Neutrophil (primary cell): ENCODE measurements around the gene HMCN1.
"Not testable (repeated sequence)": the region's sequence is repeated elsewhere in the genome, so short reads cannot be mapped to it uniquely, and the experiment has no call there.

Experiments used
- H3K27ac ChIP-seq: fragments of 200-600 bp; sonication (generic); 2 replicates; pipeline ENCODE4 v1.5.1; 2016; ENCODE audit warnings: mild to moderate bottlenecking, moderate library complexity
- H3K27me3 ChIP-seq: fragments of 200-600 bp; sonication (generic); 2 replicates; pipeline ENCODE4 v1.6.0; 2016; ENCODE audit warnings: mild to moderate bottlenecking
- H3K36me3 ChIP-seq: fragments of 200-600 bp; sonication (generic); 2 replicates; pipeline ENCODE4 v1.5.1; 2017
- H3K4me1 ChIP-seq, 2 experiments: fragments of 200-600 bp in 1 of 2; sonication (generic) in 1 of 2; 1 replicate in 1 of 2; 2 replicates in 1 of 2; pipeline versions ENCODE4 v1.5.1 to v1.6.1; 2013 to 2016; ENCODE audit warnings: low read depth in 1 of 2, low read length in 1 of 2, mild to moderate bottlenecking in 1 of 2, moderate library complexity in 1 of 2; ENCODE audit not compliant: control insufficient read depth in 1 of 2, insufficient read depth in 1 of 2
- H3K4me3 ChIP-seq, 2 experiments: fragments of 200-600 bp in 1 of 2; sonication (generic) in 1 of 2; 1 replicate in 1 of 2; 2 replicates in 1 of 2; pipeline ENCODE4 v1.5.1; 2013 to 2016; ENCODE audit warnings: low read depth in 1 of 2, low read length in 1 of 2, mild to moderate bottlenecking in 1 of 2, moderate library complexity in 1 of 2
- H3K9me3 ChIP-seq: fragments of 200-600 bp; sonication (generic); 2 replicates; pipeline ENCODE4 v1.5.1; 2016
- TF ChIP-seq, protein P1 (sequence below): fragments of 200-600 bp; sonication (generic); IDR thresholded peaks from 2 replicates; pipeline ENCODE4 v1.5.1; 2016; ENCODE audit warnings: antibody characterized with exemption

HMCN1 gene

DNA sequence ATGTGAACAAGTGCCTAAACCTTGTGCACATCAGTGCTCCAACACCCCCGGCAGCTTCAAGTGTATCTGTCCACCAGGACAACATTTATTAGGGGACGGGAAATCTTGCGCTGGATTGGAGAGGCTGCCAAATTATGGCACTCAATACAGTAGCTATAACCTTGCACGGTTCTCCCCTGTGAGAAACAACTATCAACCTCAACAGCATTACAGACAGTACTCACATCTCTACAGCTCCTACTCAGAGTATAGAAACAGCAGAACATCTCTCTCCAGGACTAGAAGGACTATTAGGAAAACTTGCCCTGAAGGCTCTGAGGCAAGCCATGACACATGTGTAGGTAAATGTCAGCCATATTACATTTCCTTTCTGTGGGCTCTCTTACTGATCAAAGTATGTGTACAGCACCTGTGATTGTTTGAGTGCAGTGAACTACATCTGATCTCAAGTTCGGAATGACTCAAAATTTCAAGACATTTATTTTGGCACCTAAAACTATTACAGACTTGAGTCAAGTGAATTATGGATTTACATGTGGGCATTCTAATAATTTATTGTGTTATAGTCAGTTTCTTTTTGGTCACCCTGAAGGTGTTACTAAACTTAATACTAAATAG is 444.3 kb downstream of the HMCN1 start:
- H3K9me3 ChIP-seq, result no peaks in the 10 kb centered on the region
- H3K4me3 ChIP-seq, result no peak overlapping the region
- H3K27me3 ChIP-seq, result no peaks in the 10 kb centered on the region
- TF ChIP-seq, protein P1, sequence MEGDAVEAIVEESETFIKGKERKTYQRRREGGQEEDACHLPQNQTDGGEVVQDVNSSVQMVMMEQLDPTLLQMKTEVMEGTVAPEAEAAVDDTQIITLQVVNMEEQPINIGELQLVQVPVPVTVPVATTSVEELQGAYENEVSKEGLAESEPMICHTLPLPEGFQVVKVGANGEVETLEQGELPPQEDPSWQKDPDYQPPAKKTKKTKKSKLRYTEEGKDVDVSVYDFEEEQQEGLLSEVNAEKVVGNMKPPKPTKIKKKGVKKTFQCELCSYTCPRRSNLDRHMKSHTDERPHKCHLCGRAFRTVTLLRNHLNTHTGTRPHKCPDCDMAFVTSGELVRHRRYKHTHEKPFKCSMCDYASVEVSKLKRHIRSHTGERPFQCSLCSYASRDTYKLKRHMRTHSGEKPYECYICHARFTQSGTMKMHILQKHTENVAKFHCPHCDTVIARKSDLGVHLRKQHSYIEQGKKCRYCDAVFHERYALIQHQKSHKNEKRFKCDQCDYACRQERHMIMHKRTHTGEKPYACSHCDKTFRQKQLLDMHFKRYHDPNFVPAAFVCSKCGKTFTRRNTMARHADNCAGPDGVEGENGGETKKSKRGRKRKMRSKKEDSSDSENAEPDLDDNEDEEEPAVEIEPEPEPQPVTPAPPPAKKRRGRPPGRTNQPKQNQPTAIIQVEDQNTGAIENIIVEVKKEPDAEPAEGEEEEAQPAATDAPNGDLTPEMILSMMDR, result no peak
- no peaks in the 10 kb centered on the region for H3K36me3 ChIP-seq
- no peak overlapping the region for H3K27ac ChIP-seq
- no peaks in the 10 kb centered on the region for H3K4me1 ChIP-seq

- Histone ChIP-seq H3K4me1 (no peaks in the 10 kb centered on the region), H3K4me3 (no peak overlapping the region), H3K27me3 (no peaks in the 10 kb centered on the region), H3K36me3 (no peaks in the 10 kb centered on the region), H3K27ac (no peak overlapping the region), H3K9me3 (no peaks in the 10 kb centered on the region)
- TF ChIP-seq, protein P1, result no peak
Measured at GRCh38 chr1:186179231-186179630, 445.0 kb downstream of the HMCN1 start.

DNA sequence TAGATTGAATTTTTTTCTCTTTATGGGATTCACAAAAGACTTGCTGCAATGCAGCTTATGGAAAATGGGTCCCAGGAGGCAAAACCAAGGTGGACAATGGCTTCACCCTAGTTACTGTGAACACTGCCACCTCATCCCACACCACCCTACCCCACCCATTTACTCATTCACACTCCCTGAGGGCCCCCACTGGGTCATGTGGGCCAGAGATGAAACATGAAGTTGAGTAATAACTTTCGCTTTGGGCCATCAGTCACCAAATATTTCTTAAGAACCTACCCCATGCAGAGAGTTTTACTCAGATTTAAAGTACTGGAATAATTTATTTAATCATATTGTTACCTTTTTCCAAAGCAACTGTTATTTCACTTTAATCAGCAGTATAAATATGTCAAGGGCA is 449.0 kb downstream of the HMCN1 start:
- no peaks in the 10 kb centered on the region for H3K4me1 ChIP-seq

GRCh38 chr1:186183970-186184628 is 449.9 kb downstream of the HMCN1 start:
- TF ChIP-seq, protein P1, result no peak
- H3K27ac ChIP-seq, result no peak overlapping the region
- H3K4me3 ChIP-seq, result no peak overlapping the region
- no peaks in the 10 kb centered on the region for H3K9me3 ChIP-seq
- H3K36me3 ChIP-seq, result no peaks in the 10 kb centered on the region
- H3K27me3 ChIP-seq, result no peaks in the 10 kb centered on the region
- no peaks in the 10 kb centered on the region for H3K4me1 ChIP-seq

More for the DNA sequence above, 449.0 kb downstream of the HMCN1 start:
- no peaks in the 10 kb centered on the region for H3K36me3 ChIP-seq
- H3K4me3 ChIP-seq, result no peak overlapping the region
- TF ChIP-seq, protein P1, result no peak
- no peaks in the 10 kb centered on the region for H3K27me3 ChIP-seq
- H3K27ac ChIP-seq, result no peak overlapping the region
- no peaks in the 10 kb centered on the region for H3K9me3 ChIP-seq

GRCh38 chr1:186186251-186186650 is 452.1 kb downstream of the HMCN1 start:
- H3K9me3 ChIP-seq, H3K27me3 ChIP-seq, H3K36me3 ChIP-seq, H3K4me3 ChIP-seq, H3K4me1 ChIP-seq, H3K27ac ChIP-seq: not testable (repeated sequence)

GRCh38 chr1:186187601-186188000 is 453.4 kb downstream of the HMCN1 start:
- Histone ChIP-seq H3K9me3 (no peaks in the 10 kb centered on the region), H3K27me3 (no peaks in the 10 kb centered on the region), H3K4me3 (no peak overlapping the region), H3K4me1 (no peaks in the 10 kb centered on the region), H3K27ac (no peak overlapping the region), H3K36me3 (no peaks in the 10 kb centered on the region)
- TF ChIP-seq, protein P1, result no peak
